ENCODE measurements around the gene MPND. TPM values are rescaled to one million over a fixed set of nuclear protein-coding genes. Genes with fewer than 3 reads are reported as not detected.

Gene MPND
- total RNA-seq, 1 experiment from 2014 or later: 37.0 TPM

- no peak overlapping the region for H3K18ac ChIP-seq (ENCODE audit: insufficient read length, low read depth, low read length)
- peak overlapping the region in 1 of 2 experiments; percentile 45; a peak in 1 of 5 replicates for H3K4me3 Mint-ChIP-seq
- no peaks in the 10 kb centered on the region for H3K9me3 ChIP-seq (ENCODE audit: control insufficient read depth, low read depth, low read length)
- no peak overlapping the region for H2AFZ ChIP-seq (ENCODE audit: low read length)
- H3K23me2 ChIP-seq (ENCODE audit: insufficient read length, low read depth, low read length, poor library complexity, severe bottlenecking): no peaks in the 10 kb centered on the region
- H2BK12ac ChIP-seq (ENCODE audit: insufficient read length, low read depth, low read length): no peak overlapping the region
- H3T11ph ChIP-seq (ENCODE audit: low read length): no peak overlapping the region
- no peak overlapping the region for H3K4me2 ChIP-seq (ENCODE audit: insufficient read depth, insufficient read length, low read length)
- no peak overlapping the region for H3K23ac ChIP-seq (ENCODE audit: insufficient read length, low read depth, low read length)
- WGBS (ENCODE audit: extremely low coverage, insufficient read length, low lambda C conversion rate): no CpG with 5 or more reads among the region's 10 CpGs
- no peak overlapping the region for H2BK15ac ChIP-seq (ENCODE audit: low read depth, low read length)
- H4K8ac ChIP-seq (replicated peaks; ENCODE audit: insufficient read length, low read depth, low read length): no peak overlapping the region
- H3K27me3 Mint-ChIP-seq (ENCODE audit: low read depth): peaks cover 15% of the 10 kb centered on the region
- no peak overlapping the region for H4K91ac ChIP-seq (ENCODE audit: insufficient read length, low read depth, low read length)
- no peak overlapping the region for H3K27ac ChIP-seq (ENCODE audit: insufficient read length, low read depth, low read length)
- H3K79me2 ChIP-seq (ENCODE audit: insufficient read depth, low read length): no peaks in the 10 kb centered on the region
- H2AK5ac ChIP-seq (ENCODE audit: insufficient read length, low read length): no peak overlapping the region
- no peak for DNase-seq
- H3K4ac ChIP-seq (ENCODE audit: low read depth, low read length): no peak overlapping the region
- no peak overlapping the region for H2BK20ac ChIP-seq (ENCODE audit: low read depth, low read length, poor library complexity, severe bottlenecking)
- no peaks in the 10 kb centered on the region for H3K79me1 ChIP-seq (ENCODE audit: insufficient read depth, low read depth, low read length, poor library complexity, severe bottlenecking)
- peak overlapping the region in 1 of 3 experiments; percentile 69; a peak in 2 of 7 replicates for H3K27ac Mint-ChIP-seq
- no peak overlapping the region for H3K9ac ChIP-seq (ENCODE audit: extremely low read depth, insufficient read length, low read length)
- no peak overlapping the region for H3K14ac ChIP-seq (ENCODE audit: insufficient read depth, low read length)
- no peak overlapping the region for H2BK120ac ChIP-seq (ENCODE audit: low read depth, low read length, poor library complexity, severe bottlenecking)
- no peaks in the 10 kb centered on the region for H3K27me3 ChIP-seq (ENCODE audit: insufficient read depth, low read length)
- no peak for TF ChIP-seq CTCF (conservative IDR thresholded peaks at IDR 0.05)
- no peak overlapping the region for H4K5ac ChIP-seq (ENCODE audit: insufficient read length, low read depth, low read length)
- H3K9me3 Mint-ChIP-seq: no peaks in the 10 kb centered on the region
- no peaks in the 10 kb centered on the region for H3K36me3 Mint-ChIP-seq (ENCODE audit: insufficient read depth in 1 of 3, low read depth in 3 of 3)
- no peak overlapping the region for H3K56ac ChIP-seq (ENCODE audit: insufficient read length, low read depth, low read length)
- no peaks in the 10 kb centered on the region for H4K20me1 ChIP-seq (ENCODE audit: control insufficient read depth, insufficient read depth, insufficient read length)
- H3K4me1 ChIP-seq (ENCODE audit: insufficient read depth, low read length): no peaks in the 10 kb centered on the region
- H2BK5ac ChIP-seq (ENCODE audit: insufficient read length, low read length): no peak overlapping the region
- H3K4me1 Mint-ChIP-seq: peaks cover 5 to 14% of the 10 kb centered on the region in 2 experiments
Measured at GRCh38 chr19:4294389-4294788, 49.0 kb upstream of the MPND start.

Measured in H9 (cell line).